ENCODE measurements around the gene MPZL2.

GRCh38 chr11:118219732-118220131 is 44.4 kb downstream of the MPZL2 start:
- TF ChIP-seq CTCF (IDR thresholded peaks at IDR 0.05), result no peak
- TF ChIP-seq POLR2A (IDR thresholded peaks at IDR 0.05), result no peak

Measured in esophagus squamous epithelium (tissue), 4 donors.